NCI-H460 (cell line): Measurements from ENCODE around the gene LAMC3. TPM values are rescaled to one million over a fixed set of nuclear protein-coding genes. Genes with fewer than 3 reads are reported as not detected.

Source experiments
- DNase-seq: peaks from one replicate; pipeline ENCODE4 v3.0.0-alpha.2; 2016; ENCODE audit warnings: low read depth; ENCODE audit errors: extremely low read depth
- small RNA-seq, 2 experiments: library from RNA; depleted of rRNA; stranded (forward); fragments of <200 nt; gene quantifications; one replicate each; pipeline ENCODE3, GENCODE V24; 2014
- total RNA-seq: library from RNA; depleted of rRNA; stranded (reverse); fragments of >200 nt; shearing (Covaris generic); gene quantifications from 2 replicates; pipeline ENCODE4 v1.2.3, GENCODE V29; 2014; rRNA removed

LAMC3 gene
- total RNA-seq, 1 experiment from 2014 or later: 8.9 TPM

DNA sequence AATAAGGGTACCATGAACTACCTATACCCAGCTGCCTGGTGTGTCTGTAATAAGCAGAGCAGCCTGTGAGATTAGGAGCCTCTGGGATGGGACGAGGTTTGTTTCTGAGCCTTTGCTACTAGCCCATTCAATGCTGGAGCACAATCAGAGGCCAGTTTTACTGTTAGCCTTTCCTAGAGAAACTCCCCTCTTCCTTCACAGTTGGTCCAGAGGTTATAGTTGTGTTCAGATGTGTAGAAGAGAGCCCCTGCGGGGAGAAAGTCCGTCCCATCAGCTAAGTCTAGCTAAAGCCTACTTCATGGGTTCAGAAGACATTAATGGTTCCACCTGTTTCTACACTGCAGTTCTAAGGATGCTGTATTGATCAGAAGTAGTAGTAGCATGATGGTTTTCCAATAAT, 133.2 kb downstream of the LAMC3 start:
- DNase-seq: no peak

Small RNAs within 50 kb of the gene (small RNA-seq; reads per million reads assigned to genes)
- gene RF00322: 0 reads per million in 2 experiments
- 0 reads per million in 2 experiments for gene RNU6-881P

Other genes starting within 250 kb of the LAMC3 start
- 60.6 and 63.0 TPM in 2 replicates for gene ABL1, start 173.9 kb upstream of the LAMC3 start, total RNA-seq
- not detected in 2 replicates for gene QRFP, start 112.4 kb upstream of the LAMC3 start, total RNA-seq
- 14.3 and 14.6 TPM in 2 replicates for gene FIBCD1, start 69.9 kb upstream of the LAMC3 start, total RNA-seq
- gene AIF1L, start 87.4 kb downstream of the LAMC3 start, total RNA-seq: 4.2 and 5.0 TPM in 2 replicates
- gene NUP214, start 116.4 kb downstream of the LAMC3 start, total RNA-seq: 12.9 and 17.2 TPM in 2 replicates